ENCODE measurements around the gene LAMA2. TPM values are rescaled to one million over a fixed set of nuclear protein-coding genes. Genes with fewer than 3 reads are reported as not detected.

The LAMA2 gene
- total RNA-seq, 4 donors from 2014 or later: 23.4 to 80.8 (median 28.2) TPM

DNA sequence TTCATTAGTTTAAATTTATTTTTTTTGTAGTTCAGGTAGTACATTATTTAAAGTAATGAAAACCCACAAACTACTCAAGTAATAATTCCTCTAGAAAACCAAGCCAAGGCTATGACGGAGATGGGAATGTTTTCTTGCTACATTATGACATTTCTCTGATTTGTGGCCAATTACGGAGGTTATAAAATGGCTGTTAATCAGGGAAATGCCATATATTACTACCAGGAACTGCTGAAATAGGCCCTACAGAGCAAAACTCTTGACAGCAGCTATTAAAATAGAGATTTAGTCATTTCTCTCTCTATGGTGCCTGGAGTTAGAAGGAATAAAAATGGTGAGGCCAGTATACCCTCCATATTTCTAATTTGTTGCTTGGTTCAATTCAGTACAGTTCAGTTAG is 547.0 kb downstream of the LAMA2 start:
- 68 to 76% methylated on average over 2 of the region's 2 CpGs for WGBS, 2 donors
- no peak for DNase-seq (ENCODE audit: low spot score in 2 of 2)
- no peak overlapping the region for H3K4me3 ChIP-seq (ENCODE audit: low read depth, poor library complexity, severe bottlenecking)
- intact Hi-C loops (cut with DNase I; ENCODE audit: low total_unique reads): no loop called here
- TF ChIP-seq POLR2A (IDR thresholded peaks at IDR 0.05): no peak
- TF ChIP-seq, protein P1, sequence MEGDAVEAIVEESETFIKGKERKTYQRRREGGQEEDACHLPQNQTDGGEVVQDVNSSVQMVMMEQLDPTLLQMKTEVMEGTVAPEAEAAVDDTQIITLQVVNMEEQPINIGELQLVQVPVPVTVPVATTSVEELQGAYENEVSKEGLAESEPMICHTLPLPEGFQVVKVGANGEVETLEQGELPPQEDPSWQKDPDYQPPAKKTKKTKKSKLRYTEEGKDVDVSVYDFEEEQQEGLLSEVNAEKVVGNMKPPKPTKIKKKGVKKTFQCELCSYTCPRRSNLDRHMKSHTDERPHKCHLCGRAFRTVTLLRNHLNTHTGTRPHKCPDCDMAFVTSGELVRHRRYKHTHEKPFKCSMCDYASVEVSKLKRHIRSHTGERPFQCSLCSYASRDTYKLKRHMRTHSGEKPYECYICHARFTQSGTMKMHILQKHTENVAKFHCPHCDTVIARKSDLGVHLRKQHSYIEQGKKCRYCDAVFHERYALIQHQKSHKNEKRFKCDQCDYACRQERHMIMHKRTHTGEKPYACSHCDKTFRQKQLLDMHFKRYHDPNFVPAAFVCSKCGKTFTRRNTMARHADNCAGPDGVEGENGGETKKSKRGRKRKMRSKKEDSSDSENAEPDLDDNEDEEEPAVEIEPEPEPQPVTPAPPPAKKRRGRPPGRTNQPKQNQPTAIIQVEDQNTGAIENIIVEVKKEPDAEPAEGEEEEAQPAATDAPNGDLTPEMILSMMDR (IDR thresholded peaks at IDR 0.05): no peak

DNA sequence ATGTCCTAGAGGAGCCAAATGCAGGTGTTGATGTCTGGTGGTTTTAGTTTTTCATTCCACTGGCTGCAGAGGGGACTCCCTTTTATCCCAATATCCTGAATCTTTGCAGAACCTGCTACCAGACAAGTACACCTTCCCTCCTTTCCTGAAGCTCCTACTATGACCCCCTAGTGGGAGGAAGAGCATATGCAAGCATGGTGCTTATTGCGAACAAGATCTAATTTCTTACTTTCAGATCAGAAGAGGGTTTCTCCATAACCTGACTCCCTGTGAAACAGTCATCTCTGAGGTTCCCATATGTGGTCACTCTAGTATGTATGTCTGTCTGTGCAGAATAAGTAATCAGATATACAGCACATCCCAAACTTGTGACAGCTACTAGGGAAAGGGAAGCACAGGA is 549.8 kb downstream of the LAMA2 start:
- TF ChIP-seq, protein P1 (IDR thresholded peaks at IDR 0.05): no peak
- TF ChIP-seq POLR2A (IDR thresholded peaks at IDR 0.05): no peak
- 92 to 96% methylated on average over 1 of the region's 1 CpG for WGBS, 2 donors
- no peak overlapping the region for H3K4me3 ChIP-seq (ENCODE audit: low read depth, poor library complexity, severe bottlenecking)
- intact Hi-C loops (cut with DNase I; ENCODE audit: low total_unique reads): no loop called here
- DNase-seq (ENCODE audit: low spot score in 2 of 2): no peak

DNA sequence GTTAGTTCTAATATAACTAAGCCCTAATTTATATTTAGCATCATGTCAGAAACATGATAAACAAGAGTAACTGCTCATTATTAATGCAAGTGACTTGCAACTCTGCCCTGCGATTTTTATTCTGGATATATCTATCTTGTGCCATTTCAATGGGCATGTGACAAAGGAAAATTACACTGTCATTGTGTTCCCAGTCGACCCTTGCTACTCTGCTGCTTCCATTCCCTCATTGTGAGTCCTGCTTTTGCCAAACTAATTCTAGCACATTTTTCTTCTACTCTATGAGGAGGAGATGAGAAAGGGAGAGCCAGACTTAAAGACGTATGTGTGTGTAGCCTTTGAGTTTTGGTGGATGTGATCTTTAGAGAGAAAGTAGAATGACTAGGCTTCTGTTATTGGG is 551.2 kb downstream of the LAMA2 start:
- TF ChIP-seq, protein P1 (IDR thresholded peaks at IDR 0.05): no peak
- no peak for TF ChIP-seq POLR2A (IDR thresholded peaks at IDR 0.05)
- H3K4me3 ChIP-seq (ENCODE audit: low read depth, poor library complexity, severe bottlenecking): no peak overlapping the region
- intact Hi-C loops (cut with DNase I; ENCODE audit: low total_unique reads): loop anchor here (2.0 kb wide), 1 partner anchor 69 kb away; no protein-coding TSS in a partner anchor
- WGBS, 2 donors: 83 to 86% methylated on average over 3 of the region's 3 CpGs
- DNase-seq (ENCODE audit: low spot score in 2 of 2): no peak

DNA sequence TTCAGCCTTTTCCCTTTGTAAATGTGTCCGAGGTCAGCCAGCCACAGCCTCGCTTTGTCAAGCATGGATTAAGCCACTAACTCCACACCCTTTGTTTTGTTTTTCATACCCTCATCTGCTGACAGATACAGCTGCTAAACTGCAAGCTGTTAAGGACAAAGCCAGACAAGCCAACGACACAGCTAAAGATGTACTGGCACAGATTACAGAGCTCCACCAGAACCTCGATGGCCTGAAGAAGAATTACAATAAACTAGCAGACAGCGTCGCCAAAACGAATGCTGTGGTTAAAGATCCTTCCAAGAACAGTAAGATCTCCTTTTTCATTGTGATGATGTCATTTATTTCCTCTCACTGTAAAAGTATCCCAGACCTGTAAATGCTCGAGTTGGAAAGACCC is 557.8 kb downstream of the LAMA2 start:
- no peak for DNase-seq (ENCODE audit: low spot score in 2 of 2)
- TF ChIP-seq, protein P1 (IDR thresholded peaks at IDR 0.05): no peak
- TF ChIP-seq POLR2A (IDR thresholded peaks at IDR 0.05): no peak
- H3K4me3 ChIP-seq (ENCODE audit: low read depth, poor library complexity, severe bottlenecking): no peak overlapping the region
- intact Hi-C loops (cut with DNase I; ENCODE audit: low total_unique reads): no loop called here
- 20 to 28% methylated on average over 8 of the region's 8 CpGs for WGBS, 2 donors

DNA sequence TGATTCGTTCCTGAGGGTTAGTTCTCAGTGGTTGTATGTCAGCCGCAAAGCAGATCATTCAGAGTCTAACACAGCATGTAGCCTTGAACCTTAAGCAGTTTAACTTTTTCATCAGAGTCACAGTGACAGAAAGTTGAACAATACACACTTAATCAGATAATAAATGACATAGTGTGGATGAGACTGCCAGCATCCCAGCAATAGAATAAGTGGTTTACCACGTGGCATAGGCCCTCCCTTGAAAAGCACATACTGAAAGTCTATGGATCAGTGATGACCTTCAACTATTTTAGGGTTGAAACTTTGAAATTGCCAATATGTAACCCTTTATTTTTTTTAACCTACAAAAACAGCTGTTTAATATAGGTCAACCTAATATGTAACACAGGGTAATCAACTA is 561.7 kb downstream of the LAMA2 start:
- DNase-seq (ENCODE audit: low spot score in 2 of 2): no peak
- H3K4me3 ChIP-seq (ENCODE audit: low read depth, poor library complexity, severe bottlenecking): no peak overlapping the region
- intact Hi-C loops (cut with DNase I; ENCODE audit: low total_unique reads): no loop called here
- TF ChIP-seq POLR2A (IDR thresholded peaks at IDR 0.05): no peak
- TF ChIP-seq, protein P1 (IDR thresholded peaks at IDR 0.05): no peak
- 85 to 90% methylated on average over 3 of the region's 3 CpGs for WGBS, 2 donors
